ENCODE results near the gene SND1. TPM values are rescaled to one million over a fixed set of nuclear protein-coding genes. Genes with fewer than 3 reads are reported as not detected.

Gene SND1
- total and polyA plus RNA-seq, 2 donors (not counting 1 experiment from before 2014, with no cell fraction given), result 44.4 to 165 TPM

Small RNAs within 50 kb of the gene (small RNA-seq; reads per million reads assigned to genes)
- not detected for gene MIR593 (ENCODE audit: insufficient read length, low read depth, low replicate concordance)

Other genes with a start within 250 kb of the SND1 start
- 25.5 and 26.4 TPM in 2 replicates for gene GCC1, start 66.6 kb upstream of the SND1 start, total RNA-seq
- 10.3 and 15.8 TPM in 2 replicates for gene GCC1, start 66.6 kb upstream of the SND1 start, polyA plus RNA-seq
- 77.1 and 85.5 TPM in 2 replicates for gene ARF5, start 63.8 kb upstream of the SND1 start, total RNA-seq
- 234 and 248 TPM in 2 replicates for gene ARF5, start 63.8 kb upstream of the SND1 start, polyA plus RNA-seq
- 4.6 and 5.5 TPM in 2 replicates for gene FSCN3, start 58.5 kb upstream of the SND1 start, total RNA-seq
- gene FSCN3, start 58.5 kb upstream of the SND1 start, polyA plus RNA-seq, result 2.0 and 6.3 TPM in 2 replicates
- not detected in 2 replicates for gene PAX4, start 34.1 kb upstream of the SND1 start, total RNA-seq
- gene PAX4, start 34.1 kb upstream of the SND1 start, polyA plus RNA-seq, result not detected in 2 replicates

All from B cell (primary cell).